Endodermal cell (in vitro differentiated cells): Measurements from ENCODE around the gene JARID2. TPM values are rescaled to one million over a fixed set of nuclear protein-coding genes. Genes with fewer than 3 reads are reported as not detected.
A peak's percentile ranks its signal among the peaks of the same experiment; 100 is the strongest.

Source experiments
- DNase-seq: peaks from one replicate; pipeline ENCODE4 v3.0.0-alpha.2; 2017
- H3K27ac ChIP-seq: 2 replicates; pipeline ENCODE4 v1.5.1; 2013; ENCODE audit warnings: mild to moderate bottlenecking, low read depth, low read length, moderate library complexity
- H3K27me3 ChIP-seq: 2 replicates; pipeline ENCODE4 v1.6.1; 2013; ENCODE audit warnings: mild to moderate bottlenecking, low read length, moderate library complexity; ENCODE audit not compliant: insufficient read depth, control insufficient read depth, poor library complexity, severe bottlenecking
- H3K36me3 ChIP-seq: 2 replicates; pipeline ENCODE4 v1.7.0; 2013; ENCODE audit warnings: mild to moderate bottlenecking, low read length, moderate library complexity; ENCODE audit not compliant: control insufficient read depth, insufficient read depth
- H3K4me1 ChIP-seq: one replicate; pipeline ENCODE4 v1.7.0; 2013; ENCODE audit warnings: low read length; ENCODE audit not compliant: control insufficient read depth, insufficient read depth
- H3K4me3 ChIP-seq: 2 replicates; pipeline ENCODE4 v1.5.1; 2013; ENCODE audit warnings: mild to moderate bottlenecking, low read length, moderate library complexity
- H3K9ac ChIP-seq: 2 replicates; pipeline ENCODE4 v1.6.1; 2013; ENCODE audit warnings: mild to moderate bottlenecking, low read length, moderate library complexity; ENCODE audit not compliant: poor library complexity, severe bottlenecking; ENCODE audit errors: extremely low read depth
- H3K9me3 ChIP-seq: 2 replicates; pipeline ENCODE4 v1.6.1; 2013; ENCODE audit warnings: mild to moderate bottlenecking, low read length, moderate library complexity; ENCODE audit not compliant: control insufficient read depth
- H3K27ac Mint-ChIP-seq: 2 replicates; pipeline ENCODE4 v1.8.0; 2020; ENCODE audit warnings: mixed read lengths
- H3K27me3 Mint-ChIP-seq: 2 replicates; pipeline ENCODE4 v1.8.0; 2021; ENCODE audit warnings: mild to moderate bottlenecking, mixed read lengths; ENCODE audit not compliant: insufficient read depth
- H3K36me3 Mint-ChIP-seq: 2 replicates; pipeline ENCODE4 v1.8.0; 2020; ENCODE audit warnings: low read depth, mixed read lengths
- H3K4me1 Mint-ChIP-seq: 2 replicates; pipeline ENCODE4 v1.8.0; 2020; ENCODE audit warnings: mixed read lengths
- H3K4me3 Mint-ChIP-seq: 2 replicates; pipeline ENCODE4 v1.8.0; 2020; ENCODE audit warnings: mild to moderate bottlenecking, moderate library complexity, mixed read lengths
- H3K9me3 Mint-ChIP-seq: 2 replicates; pipeline ENCODE4 v1.8.0; 2020; ENCODE audit warnings: mild to moderate bottlenecking, mixed read lengths
- WGBS, 2 experiments: methylation state at CpG; one replicate each; pipeline versions ENCODE4 v1.1.5 to v1.1.7; 2013; ENCODE audit warnings: missing lambda C conversion rate in 2 of 2, mixed read lengths in 1 of 2; ENCODE audit not compliant: insufficient coverage in 1 of 2, insufficient read length in 1 of 2; 5-methylcytosine and 5-hydroxymethylcytosine counted together
- total RNA-seq, 2 donors: library from RNA; stranded (reverse); fragmentation: NEBNext Ultra II Directional in 1 of 2; extraction: Animal tissue kit (Norgen Biotek cat#: 25700) in 1 of 2; gene quantifications; 2 replicates in 1 of 2; 3 replicates in 1 of 2; pipeline ENCODE4 v1.2.1, GENCODE V29; 2021
- TF ChIP-seq, protein P1 (sequence below): fragments of 200-600 bp; sonication (generic); conservative IDR thresholded peaks from 2 replicates; pipeline ENCODE4 v1.5.0; 2021; ENCODE audit warnings: antibody characterized with exemption, mild to moderate bottlenecking

JARID2 gene
- total RNA-seq, 2 donors from 2014 or later: 42.5 to 77.0 TPM

DNA sequence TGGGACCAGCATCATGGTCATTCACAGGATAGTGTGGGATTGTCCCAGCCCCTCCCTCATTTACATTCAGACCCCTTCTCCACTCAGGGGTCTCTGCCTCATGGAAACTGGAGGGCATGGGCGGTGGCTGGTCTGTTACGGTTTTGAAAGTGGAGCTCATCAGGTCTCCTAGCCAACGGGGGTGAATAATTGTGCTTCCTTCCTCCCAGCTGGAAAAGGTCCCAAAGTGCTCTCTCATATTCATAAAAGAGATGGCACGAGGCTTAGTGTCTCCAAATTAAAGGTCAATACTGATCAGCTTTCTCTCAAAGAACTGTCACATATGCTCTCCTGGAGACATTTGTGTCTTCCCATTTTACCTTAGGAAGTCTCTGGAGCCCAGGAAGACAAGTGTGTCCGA lies 19.9 kb downstream of the JARID2 start:
- H3K36me3 ChIP-seq: no peaks in the 10 kb centered on the region
- Mint-ChIP-seq H3K4me1 (peaks cover 65% of the 10 kb centered on the region), H3K36me3 (peaks cover 11% of the 10 kb centered on the region), H3K27me3 (no peaks in the 10 kb centered on the region), H3K27ac (peak overlapping the region; percentile 26), H3K4me3 (peak overlapping the region; percentile 42), H3K9me3 (no peaks in the 10 kb centered on the region)
- peaks cover 43% of the 10 kb centered on the region for H3K4me1 ChIP-seq
- DNase-seq: no peak
- H3K4me3 ChIP-seq: peak overlapping the region; percentile 64
- H3K27ac ChIP-seq: peak overlapping the region; percentile 94
- WGBS, 2 experiments: 54 to 66% methylated on average over 5 of the region's 5 CpGs
- TF ChIP-seq, protein P1, sequence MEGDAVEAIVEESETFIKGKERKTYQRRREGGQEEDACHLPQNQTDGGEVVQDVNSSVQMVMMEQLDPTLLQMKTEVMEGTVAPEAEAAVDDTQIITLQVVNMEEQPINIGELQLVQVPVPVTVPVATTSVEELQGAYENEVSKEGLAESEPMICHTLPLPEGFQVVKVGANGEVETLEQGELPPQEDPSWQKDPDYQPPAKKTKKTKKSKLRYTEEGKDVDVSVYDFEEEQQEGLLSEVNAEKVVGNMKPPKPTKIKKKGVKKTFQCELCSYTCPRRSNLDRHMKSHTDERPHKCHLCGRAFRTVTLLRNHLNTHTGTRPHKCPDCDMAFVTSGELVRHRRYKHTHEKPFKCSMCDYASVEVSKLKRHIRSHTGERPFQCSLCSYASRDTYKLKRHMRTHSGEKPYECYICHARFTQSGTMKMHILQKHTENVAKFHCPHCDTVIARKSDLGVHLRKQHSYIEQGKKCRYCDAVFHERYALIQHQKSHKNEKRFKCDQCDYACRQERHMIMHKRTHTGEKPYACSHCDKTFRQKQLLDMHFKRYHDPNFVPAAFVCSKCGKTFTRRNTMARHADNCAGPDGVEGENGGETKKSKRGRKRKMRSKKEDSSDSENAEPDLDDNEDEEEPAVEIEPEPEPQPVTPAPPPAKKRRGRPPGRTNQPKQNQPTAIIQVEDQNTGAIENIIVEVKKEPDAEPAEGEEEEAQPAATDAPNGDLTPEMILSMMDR: no peak
- H3K9me3 ChIP-seq: no peaks in the 10 kb centered on the region
- no peak overlapping the region for H3K9ac ChIP-seq
- H3K27me3 ChIP-seq: no peaks in the 10 kb centered on the region

DNA sequence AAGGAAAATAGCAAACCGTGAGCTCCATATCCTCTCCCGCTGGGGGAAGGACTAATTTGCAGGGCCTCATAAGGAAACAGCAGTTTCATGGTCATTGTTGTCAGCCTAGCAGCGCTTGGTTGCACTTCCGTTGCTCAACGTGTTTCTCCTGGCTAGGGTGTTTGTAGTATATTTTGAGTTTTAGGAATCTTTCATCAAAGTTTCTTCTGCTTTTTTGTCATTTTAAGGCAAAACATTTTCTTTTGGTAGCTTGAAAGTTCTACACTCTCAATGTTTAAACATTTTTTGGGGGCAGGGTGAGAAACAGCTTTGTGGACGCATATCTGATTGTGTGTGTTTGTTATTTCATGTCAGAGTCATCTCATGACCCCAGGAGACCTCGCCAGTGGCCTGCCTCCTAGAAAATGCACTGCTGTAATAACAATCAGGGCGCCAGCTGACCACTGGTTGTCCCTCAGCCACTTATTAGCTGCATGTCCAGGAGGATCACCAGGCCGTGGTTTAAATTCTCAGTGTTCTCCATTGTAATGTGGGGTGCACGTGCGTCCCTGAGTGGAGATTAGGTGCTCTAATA lies 20.6 kb downstream of the JARID2 start:
- H3K36me3 ChIP-seq: no peaks in the 10 kb centered on the region
- peaks cover 11% of the 10 kb centered on the region for H3K36me3 Mint-ChIP-seq
- TF ChIP-seq, protein P1: no peak
- no peaks in the 10 kb centered on the region for H3K27me3 ChIP-seq
- no peak overlapping the region for H3K9ac ChIP-seq
- H3K27ac Mint-ChIP-seq: peak overlapping the region; percentile 50
- H3K9me3 Mint-ChIP-seq: no peaks in the 10 kb centered on the region
- H3K27ac ChIP-seq: peak overlapping the region; percentile 94
- H3K4me3 Mint-ChIP-seq: peak overlapping the region; percentile 42
- WGBS, 2 experiments: 46 to 58% methylated on average over 2 to 11 of the region's 11 CpGs
- peaks cover 43% of the 10 kb centered on the region for H3K4me1 ChIP-seq
- no peaks in the 10 kb centered on the region for H3K27me3 Mint-ChIP-seq
- no peak for DNase-seq
- H3K9me3 ChIP-seq: no peaks in the 10 kb centered on the region
- H3K4me1 Mint-ChIP-seq: peaks cover 70% of the 10 kb centered on the region
- H3K4me3 ChIP-seq: peak overlapping the region; percentile 64

DNA sequence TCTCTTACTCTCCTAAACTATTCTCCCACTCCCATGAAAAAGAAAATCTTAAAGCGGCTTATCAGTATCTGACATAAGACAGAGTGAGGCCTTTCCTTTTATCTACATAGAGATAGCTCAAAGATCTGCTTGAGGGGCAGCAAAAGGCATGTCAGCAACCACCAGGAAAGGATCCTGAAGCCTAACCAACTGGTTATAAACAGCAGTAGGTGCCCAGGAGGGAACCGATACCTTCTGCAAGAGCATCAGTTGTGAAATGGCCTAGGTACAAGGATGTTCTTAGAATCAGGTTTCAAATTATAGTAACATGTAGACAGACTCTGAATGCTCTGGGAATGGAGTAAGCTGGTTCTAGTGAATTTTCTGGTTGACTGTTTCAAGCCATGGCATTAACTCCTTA lies 21.4 kb downstream of the JARID2 start:
- Mint-ChIP-seq H3K27ac (peak overlapping the region; percentile 50), H3K27me3 (no peaks in the 10 kb centered on the region), H3K4me3 (peak overlapping the region; percentile 42), H3K4me1 (peaks cover 70% of the 10 kb centered on the region), H3K9me3 (no peaks in the 10 kb centered on the region), H3K36me3 (peaks cover 9% of the 10 kb centered on the region)
- H3K4me1 ChIP-seq: peaks cover 43% of the 10 kb centered on the region
- H3K27me3 ChIP-seq: no peaks in the 10 kb centered on the region
- TF ChIP-seq, protein P1: no peak
- no peak overlapping the region for H3K27ac ChIP-seq
- no peaks in the 10 kb centered on the region for H3K36me3 ChIP-seq
- peak overlapping the region; percentile 64 for H3K4me3 ChIP-seq
- no peaks in the 10 kb centered on the region for H3K9me3 ChIP-seq
- DNase-seq: no peak
- WGBS, 2 experiments: 68 to 83% methylated on average over 1 to 2 of the region's 2 CpGs
- no peak overlapping the region for H3K9ac ChIP-seq
